OCI-LY3 (cell line): ENCODE data around the gene TEC.

ENCODE experiments used
- CTCF ChIP-seq: fragments of 200-600, 300-600 bp; sonication (generic); IDR thresholded peaks from 2 replicates; pipeline ENCODE4 v1.5.1; 2014; ENCODE audit warnings: antibody characterized with exemption, low read length, low read depth
- EZH2phosphoT487 ChIP-seq: fragments of 200-600 bp; shearing (Covaris generic); IDR thresholded peaks from 2 replicates; pipeline ENCODE4 v1.6.1; 2018; ENCODE audit warnings: antibody characterized with exemption, mixed run types, low read depth

GRCh38 chr4:48297256-48297846 is 27.7 kb upstream of the TEC start:
- no peak for TF ChIP-seq CTCF
- no peak for TF ChIP-seq EZH2phosphoT487
